ENCODE measurements around the gene ABCC11. TPM values are rescaled to one million over a fixed set of nuclear protein-coding genes. Genes with fewer than 3 reads are reported as not detected.

The ABCC11 gene
- total RNA-seq = 0.30 TPM
- long read RNA-seq = 0 reads

DNA sequence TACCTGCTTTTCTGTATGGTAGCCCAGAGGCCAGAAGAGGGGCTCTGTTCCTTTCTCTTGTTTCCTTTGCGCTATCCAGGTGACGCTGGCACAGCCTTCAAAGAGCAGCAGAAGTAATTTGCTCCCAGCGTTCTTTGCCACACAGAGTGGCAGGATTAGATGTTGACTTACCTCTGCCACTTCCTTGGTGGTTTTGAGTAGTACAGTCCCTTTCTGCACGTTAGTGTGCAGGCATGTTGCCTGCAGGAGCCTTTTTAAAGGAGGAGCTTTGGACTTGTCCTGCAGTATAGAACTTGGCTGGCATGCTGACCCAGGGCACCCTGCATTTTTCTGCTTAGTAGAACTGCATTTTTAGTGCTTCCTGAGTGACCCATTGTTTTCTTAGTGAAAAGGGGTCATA lies at the start of gene ABCC11:
Gene ABCC11 (minus strand): TSS at position 229 of the 400 bp plus-strand sequence. CDS start 15,618 bp downstream, outside the sequence.
- no peak for DNase-seq (ENCODE audit: low spot score)
- intact Hi-C loops (cut with DNase I) = no loop called here

DNA sequence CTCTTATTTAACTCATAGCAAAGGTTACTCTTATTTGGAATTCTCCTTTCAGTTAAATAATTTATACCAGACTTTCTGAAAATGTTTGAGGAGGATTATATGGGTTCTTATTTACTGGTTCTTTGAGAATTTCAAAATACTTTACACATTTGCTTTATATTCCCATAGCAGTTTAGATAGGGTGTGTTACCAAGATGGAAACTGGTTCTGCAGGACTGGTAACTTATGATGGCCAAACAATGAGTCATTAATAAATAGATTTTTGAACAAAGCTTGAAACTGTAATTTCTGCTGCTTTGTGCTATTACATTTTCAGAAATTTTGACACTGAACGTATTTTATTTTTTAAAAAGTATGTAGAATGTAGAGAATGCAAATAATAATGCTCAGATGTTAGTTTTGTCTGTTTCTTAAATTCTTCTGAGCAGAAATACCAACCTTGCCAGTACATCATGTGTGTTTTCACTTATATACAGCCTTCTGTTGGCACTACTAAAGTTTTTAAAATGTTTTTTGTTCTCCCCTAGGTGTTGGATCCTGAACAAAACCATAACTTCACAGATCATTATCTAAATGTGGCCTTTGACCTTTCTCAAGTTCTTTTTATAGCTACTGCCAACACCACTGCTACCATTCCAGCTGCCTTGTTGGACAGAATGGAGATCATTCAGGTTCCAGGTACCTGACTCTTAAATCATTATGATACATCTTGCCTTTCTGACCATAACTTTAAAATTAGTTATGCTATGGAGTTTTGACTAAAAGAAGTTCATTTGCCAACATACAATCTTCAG lies 48.3 kb upstream of the ABCC11 start:
- intact Hi-C loops (cut with DNase I) = no loop called here
- no peak for DNase-seq (ENCODE audit: low spot score)

DNA sequence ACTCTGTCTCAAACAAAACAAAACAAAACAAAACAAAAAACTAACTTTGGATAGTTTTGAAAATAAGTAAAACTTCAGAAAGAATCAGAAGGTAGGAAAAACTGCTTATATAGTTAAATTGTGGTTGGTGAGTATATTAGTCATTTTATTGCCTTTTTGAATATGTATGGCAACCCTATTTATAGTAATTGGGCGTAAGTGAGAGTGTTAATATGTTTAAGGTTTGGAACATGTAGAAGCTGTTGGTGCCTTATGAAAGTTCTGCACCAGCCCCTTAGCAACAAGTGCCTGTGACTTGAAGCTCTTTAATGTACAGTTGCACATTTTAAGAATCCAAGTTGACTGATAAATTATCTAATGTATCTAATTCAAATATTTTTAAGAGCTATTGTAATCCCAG lies 47.4 kb upstream of the ABCC11 start:
- no peak for DNase-seq (ENCODE audit: low spot score)
- intact Hi-C loops (cut with DNase I) = no loop called here

DNA sequence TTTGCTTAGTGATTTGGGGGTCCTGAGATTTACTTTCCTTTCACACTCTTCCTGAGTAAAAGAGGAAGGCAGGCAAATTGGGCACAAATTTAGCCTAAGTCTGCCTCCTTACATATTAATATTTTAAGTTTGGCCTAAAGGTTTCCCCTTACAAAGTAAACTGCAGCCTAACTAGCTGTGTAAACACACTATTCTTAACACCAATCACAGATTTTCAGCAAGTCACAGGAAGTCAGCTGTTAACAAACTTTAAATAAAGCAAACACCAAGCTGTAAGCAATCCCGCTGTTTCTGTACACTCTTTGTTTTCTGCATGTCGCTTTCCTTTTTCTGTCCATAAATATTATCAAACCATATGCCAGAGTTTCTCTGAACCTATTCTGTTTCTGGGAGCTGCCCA lies 45.1 kb upstream of the ABCC11 start:
- intact Hi-C loops (cut with DNase I) = no loop called here
- DNase-seq (ENCODE audit: low spot score) = no peak

DNA sequence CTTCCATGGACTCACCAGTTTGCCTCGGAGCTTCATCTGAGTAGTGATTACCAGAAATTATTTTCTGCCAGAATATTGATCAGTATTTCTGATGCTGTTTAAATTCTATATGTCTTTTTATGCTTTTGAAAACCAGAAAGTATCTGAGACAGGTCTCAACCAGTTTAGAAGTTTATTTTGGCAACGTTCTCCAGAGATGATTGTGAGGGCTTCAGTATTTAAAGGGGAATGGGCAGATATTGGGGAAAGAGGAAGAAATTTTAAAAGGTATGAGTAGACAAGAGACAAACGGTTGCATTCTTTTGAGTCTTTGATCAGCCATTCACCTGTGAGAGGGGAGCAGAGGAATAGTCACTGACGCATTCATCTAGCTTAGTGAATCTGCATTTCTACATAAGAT lies 44.4 kb upstream of the ABCC11 start:
- DNase-seq (ENCODE audit: low spot score) = no peak
- intact Hi-C loops (cut with DNase I) = no loop called here

DNA sequence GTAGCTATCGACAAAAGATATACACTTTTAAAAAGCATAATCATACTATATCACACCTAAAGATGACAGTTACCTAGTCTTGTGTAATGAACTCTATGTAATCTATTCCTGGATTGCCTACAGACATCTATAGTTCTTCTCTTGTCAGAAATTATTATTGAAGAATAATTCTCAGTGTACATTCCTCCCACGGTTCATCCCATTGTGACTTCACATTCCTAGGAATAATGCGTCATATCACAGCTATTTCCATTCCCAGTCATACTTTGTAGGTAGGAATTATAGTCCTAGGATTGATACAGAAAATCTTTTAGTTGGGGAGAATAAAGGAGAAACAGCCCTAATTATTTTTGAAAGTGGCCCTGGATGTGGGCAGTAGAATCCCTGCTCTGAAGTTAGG lies 44.0 kb upstream of the ABCC11 start:
- intact Hi-C loops (cut with DNase I) = no loop called here
- no peak for DNase-seq (ENCODE audit: low spot score)

DNA sequence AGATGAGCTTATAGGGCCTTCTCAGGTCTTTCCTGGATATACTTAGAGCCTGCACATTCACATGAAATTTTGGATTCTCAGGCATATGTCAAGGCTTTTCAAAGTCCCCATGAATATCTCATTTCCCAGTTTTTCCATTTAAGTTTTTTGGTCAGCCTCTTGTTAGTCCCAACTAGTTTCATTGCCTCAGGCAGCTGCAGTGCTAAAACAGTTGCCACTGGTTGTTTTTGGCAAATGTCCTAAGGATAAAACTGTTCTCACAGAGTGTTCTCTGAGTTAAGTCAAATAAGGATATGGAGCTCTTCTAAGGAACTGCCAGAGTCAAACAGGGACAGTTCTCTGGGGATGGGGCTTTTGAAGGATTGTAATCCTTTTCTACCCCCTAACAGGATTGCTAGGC lies 39.9 kb upstream of the ABCC11 start:
- no peak for DNase-seq (ENCODE audit: low spot score)
- intact Hi-C loops (cut with DNase I) = no loop called here

DNA sequence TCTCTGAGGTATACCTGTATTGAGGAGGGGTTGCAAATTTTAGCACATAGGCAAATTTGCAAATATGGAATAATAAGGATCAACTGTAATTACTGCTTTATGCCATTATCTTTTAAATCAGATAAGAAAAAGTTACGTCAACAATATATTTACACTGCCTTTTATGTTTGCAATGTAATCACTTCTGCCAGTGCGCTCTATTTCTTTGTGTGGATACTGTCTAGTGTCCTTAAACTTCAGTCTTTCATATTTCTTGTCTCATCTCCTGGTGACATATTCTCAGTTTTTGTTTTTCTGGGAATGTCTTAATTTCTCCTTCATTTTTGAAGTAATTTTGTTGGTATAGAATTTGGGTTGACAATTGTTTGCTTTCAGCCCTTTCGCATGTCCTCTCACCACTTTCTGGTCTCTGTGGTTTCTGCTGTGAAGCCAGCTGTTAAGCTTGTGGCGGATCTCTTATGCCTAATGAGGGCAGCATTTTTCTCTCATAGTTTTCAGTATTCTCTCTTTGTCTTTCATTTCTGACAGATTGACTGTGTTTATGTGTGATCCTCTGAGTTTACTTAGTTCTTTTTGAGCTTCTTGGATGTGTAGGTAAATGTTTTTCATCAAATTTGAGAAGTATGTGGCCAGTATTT lies 37.6 kb upstream of the ABCC11 start:
- intact Hi-C loops (cut with DNase I) = no loop called here
- DNase-seq (ENCODE audit: low spot score) = no peak

DNA sequence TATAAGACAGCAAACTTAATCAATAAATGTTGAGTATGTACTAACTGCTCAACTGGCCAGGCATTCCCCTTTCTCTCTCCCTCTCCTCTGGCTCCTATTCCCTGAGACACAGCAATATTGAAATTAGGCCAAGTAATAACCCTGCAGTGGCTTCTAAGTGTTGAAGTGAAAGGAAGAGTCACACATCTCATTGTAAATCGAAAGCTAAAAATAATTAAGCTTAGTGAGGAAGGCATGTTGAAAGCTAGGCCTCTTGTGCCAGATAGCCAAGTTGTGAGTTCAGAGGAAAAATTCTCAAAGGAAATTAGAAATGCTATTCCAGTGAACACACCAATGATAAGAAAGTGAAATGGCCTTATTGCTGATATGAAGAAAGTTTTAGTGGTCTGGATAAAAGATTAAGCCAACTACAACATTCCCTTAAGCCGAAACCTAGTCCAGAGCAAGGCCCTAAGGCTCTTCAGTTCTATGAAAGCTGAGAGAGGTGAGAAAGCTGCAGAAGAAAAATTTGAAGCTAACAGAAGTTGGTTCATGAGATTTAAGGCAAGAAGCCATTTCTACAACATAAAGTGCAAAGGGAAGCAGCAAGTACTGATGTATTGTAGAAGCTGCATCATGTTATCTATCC lies 35.4 kb upstream of the ABCC11 start:
- no peak for DNase-seq (ENCODE audit: low spot score)
- intact Hi-C loops (cut with DNase I) = no loop called here

DNA sequence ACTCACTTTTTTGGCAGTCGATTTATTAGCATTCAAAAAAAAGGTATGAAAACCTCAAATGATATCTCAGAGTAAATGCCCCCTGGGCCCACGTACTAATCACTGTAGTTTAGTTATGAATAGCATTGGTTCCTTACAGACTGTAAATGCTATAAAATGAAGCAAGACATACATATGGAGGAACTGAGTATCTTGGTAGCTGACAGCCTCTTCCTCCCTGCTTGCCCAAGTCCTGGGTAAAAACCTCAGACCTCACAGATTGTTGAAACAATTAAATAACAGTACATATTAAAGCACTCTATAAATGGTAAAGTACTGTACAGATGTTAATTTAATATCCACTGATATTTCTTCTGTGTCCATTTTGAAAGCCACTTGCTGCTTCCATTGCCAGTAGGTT lies 33.2 kb upstream of the ABCC11 start:
- no peak for DNase-seq (ENCODE audit: low spot score)
- intact Hi-C loops (cut with DNase I) = no loop called here

DNA sequence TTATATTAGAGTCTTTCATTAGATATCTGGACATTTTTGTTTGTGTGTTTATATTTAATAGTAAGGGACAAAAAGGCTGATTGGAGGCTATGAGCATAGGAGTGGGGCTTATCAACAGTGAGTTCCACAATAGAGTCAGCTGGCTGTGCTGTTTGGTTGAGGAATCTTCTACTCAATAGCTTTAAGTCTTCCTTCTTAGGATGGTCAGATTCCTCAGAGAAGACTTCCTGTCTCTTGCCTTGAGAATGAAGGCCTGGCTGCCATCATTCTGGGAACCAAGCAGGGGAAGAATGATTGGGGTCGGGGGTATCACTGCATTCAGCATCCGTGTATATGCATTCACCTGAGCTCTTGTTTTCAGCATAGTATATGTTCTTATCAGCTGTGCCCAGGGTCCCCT lies 31.9 kb upstream of the ABCC11 start:
- DNase-seq (ENCODE audit: low spot score) = no peak
- intact Hi-C loops (cut with DNase I) = no loop called here

DNA sequence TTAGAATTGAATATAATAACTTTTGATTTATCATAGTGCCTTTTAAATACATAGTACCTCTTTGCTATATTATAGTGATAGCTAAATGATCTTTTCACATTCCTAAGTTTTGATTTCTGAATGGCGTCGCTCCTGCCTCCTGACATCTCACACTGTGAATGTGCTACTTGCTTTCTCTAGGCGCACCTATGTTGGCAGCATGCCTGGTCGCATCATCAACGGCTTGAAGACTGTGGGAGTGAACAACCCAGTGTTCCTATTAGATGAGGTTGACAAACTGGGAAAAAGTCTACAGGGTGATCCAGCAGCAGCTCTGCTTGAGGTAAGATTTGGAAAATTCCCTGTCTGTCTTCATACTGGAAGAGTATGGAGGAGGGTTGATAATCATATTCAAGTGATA lies 29.8 kb upstream of the ABCC11 start:
- intact Hi-C loops (cut with DNase I) = no loop called here
- DNase-seq (ENCODE audit: low spot score) = no peak

DNA sequence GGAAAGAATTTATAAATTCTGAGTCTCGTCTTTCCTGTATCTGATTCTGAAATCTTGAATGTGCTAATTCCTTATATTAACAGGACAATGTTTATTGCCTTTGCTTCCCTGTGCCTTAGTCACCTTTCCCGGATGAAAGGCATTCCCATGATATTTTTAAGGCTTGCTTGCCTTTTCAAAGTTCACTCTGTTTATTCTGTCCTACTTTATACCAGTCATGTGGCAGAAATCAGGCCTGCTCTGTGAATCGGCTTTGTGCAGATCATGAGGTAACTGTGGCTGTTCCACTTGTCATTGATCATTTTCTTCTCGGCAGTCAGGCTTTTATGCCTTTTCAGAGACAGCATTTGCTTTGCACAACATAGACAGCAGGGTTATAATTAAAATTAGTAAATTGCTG lies 28.8 kb upstream of the ABCC11 start:
- no peak for DNase-seq (ENCODE audit: low spot score)
- intact Hi-C loops (cut with DNase I) = no loop called here

DNA sequence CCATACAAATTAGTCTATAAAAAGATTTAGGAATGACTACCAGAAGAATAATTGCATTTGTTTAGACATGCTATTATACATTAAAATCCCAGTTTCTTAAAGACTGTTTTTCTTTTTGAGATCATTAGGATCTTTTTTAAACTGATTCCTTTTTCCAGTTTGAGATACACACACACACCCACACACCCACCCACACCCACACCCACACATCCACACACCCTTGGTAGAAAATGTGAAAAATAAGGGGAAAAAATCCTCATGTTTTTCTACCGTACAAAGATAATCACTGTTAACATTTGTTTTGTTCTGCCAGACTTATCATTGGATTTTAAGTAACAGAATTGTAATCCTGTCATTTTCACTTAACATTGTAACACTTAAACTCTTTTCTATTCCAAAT lies 27.1 kb upstream of the ABCC11 start:
- DNase-seq (ENCODE audit: low spot score) = no peak
- intact Hi-C loops (cut with DNase I) = no loop called here

DNA sequence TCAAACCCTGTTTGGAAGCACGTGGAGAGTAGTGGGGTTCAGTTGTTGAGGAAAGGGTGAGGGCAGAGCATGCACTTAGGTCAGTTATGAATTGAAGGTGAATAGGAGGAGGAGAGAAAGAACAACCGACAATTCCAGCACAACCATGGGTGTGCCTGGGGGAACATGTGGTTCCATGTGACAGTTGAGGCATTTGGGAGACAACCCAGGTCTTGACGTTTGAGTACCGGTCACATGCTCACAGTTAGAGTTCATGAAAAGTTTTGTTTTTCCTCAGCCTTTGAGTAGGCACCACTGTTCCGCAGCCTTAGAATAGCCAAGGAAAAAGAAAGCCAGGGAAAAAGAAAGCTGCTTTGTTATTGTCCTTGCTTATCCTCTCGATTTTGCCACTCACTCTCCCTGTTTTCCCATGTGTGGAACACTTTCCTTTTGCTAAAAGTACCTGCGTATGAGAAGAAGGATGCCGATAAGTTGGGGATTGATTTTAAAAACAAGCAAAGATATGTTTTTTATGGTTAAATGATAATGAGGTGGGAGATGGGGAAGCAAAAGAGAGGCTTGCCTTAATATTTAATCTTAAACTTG lies 25.6 kb upstream of the ABCC11 start:
- intact Hi-C loops (cut with DNase I) = no loop called here
- DNase-seq (ENCODE audit: low spot score) = no peak

DNA sequence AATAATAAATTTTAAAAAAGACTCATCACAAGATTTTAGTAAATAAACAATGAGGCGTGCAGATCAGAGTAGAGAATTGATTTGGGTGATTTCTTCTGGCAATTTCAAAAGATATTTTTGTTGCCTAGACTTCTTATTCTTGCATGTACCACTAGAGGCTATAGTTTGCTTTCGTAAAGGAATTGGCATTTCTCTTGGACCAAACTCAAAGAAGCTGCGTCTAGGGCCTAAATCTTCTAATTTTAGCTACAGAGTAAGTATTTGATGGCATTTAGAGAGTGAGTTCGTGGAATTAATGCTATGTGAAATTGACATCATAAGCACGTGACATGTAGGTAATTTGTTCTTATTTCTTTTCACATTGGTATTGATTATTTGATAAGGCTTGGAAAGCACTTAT lies 24.4 kb upstream of the ABCC11 start:
- intact Hi-C loops (cut with DNase I) = no loop called here
- no peak for DNase-seq (ENCODE audit: low spot score)

DNA sequence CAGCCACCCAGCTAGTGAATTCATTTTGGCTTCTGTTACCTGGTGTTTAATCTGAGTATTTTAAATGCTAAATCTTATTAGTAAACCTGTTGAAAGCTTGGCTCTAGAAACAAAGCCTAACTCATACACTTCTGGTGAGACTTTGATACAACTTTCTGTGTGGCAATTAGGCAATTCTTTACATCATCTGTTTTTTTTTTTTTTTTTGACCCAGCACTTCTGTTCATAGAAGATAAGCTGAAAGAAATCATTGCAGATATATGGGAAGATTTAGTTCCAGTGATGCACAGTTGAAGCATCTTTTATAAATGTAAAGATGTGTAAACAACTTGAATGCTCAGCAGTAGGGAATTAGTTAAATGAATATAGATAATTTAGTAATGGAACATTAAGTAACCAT lies 21.7 kb upstream of the ABCC11 start:
- intact Hi-C loops (cut with DNase I) = no loop called here
- DNase-seq (ENCODE audit: low spot score) = no peak

DNA sequence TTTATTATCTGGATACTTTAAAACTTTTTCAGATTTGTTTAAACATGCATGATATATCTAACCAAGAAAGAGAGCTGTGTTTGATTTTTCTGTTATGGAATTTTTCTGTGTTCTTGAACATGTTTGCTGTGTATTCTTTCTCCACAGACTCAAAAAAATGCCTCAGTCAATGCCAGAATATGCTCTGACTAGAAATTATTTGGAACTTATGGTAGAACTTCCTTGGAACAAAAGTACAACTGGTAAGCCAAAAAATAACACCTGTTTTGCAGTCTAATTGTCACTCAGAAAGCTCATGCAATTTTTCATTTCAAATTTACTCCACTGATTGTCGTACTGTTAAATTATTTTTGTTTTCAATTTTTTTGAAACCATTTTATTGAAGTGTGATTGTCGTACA lies 15.3 kb upstream of the ABCC11 start:
- intact Hi-C loops (cut with DNase I) = no loop called here

DNA sequence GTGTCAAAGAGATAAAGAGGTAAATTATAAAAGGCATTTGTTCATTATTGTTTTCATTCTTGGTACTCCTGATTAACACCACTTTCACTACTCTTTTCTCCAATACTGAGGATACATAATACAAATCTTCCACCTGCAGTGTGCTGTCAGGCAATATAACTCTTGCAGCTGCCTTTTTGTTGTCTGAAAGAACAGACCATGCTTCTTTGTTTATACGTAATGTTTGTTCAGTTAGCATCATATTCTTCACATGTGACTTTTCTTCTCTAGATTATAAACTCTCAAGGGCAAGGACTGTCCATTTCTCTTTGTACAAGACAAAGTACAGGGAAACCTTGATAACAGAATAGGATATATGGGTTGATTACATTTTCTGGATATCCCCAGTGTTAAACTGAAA lies 14.2 kb upstream of the ABCC11 start:
- DNase-seq (ENCODE audit: low spot score) = no peak
- intact Hi-C loops (cut with DNase I) = no loop called here

More for the DNA sequence above, 15.3 kb upstream of the ABCC11 start:
- DNase-seq (ENCODE audit: low spot score) = no peak

DNA sequence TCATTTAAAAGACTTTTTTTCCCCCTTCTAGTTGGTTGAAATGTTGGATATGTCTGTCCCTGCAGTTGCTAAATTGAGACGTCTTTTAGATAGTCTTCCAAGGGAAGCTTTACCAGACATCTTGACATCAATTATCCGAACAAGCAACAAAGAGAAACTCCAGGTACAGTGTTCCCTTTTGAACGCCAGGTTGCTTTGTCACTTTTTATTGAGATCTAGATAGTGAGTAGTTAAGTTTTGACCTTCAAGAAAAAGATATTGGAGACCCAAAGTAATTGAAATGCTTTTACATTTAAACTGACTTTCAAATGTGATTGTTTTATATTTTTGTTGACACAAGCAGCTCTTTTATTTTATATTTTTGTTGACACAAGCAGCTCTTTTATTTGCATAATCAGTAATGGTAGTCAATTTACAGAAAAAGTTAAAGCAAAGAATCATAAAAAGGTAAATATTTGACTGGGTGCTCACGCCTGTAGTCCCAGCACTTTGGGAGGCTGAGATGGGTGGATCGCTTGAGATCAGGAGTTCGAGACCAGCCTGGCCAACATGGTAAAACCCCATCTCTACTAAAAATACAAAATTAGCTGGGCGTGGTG lies 9.3 kb upstream of the ABCC11 start:
- DNase-seq (ENCODE audit: low spot score) = no peak
- intact Hi-C loops (cut with DNase I) = no loop called here

Measured in cardiac septum (tissue), 1 donor.